ENCODE results near the gene SLC2A6.

The SLC2A6 gene

DNA sequence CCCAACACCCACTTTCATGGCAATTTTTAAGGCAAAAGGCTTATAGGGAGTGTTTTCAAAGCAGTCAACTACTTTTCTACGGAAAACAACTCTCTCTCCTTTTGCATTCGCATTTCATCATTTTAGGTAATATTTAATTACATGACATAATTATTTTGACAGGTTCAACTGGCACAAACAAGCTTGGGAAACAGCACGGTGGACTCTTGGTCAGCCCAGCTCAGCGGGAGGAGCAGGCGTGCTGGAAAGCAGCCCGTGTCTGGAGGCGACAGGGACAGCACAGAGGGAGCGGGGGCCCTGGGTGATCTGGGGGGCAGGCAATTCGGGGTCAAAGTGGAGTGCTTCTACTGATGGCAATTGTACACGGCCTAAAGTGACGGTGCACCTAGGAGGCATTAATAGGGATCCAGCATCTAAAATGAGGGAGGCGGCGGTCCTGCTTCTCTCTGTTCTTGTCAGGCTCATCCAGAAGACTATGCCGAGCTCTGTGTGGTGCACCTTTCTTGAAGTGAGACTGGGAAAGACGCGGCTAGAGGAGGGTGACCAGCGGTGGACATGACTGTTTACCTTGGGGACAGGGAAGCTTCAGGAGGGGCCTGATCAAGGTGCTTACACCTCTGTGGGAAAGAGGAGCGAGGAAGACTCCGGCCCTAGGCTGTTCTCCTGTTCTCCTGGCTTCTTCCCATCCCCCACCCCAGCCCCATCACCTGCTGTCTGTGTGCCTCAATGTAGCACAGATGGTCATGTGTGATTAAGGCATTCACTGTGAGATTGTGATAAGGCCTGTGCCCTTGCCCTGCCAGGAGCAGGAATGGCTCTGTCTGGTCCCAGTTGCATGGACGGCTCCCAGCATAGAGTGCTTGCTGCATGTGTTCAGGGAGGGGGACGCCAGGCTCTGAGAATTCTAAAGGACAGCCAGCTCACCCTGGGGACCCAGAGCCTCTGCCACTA, 42.5 kb upstream of the SLC2A6 start:
- H3K4me2 ChIP-seq (ENCODE audit: low read depth, low read length), result no peak overlapping the region
- DNase-seq, result no peak
- H3K9me3 ChIP-seq (replicated peaks; ENCODE audit: insufficient read depth, low read length), result no peaks in the 10 kb centered on the region
- H3K79me2 ChIP-seq (ENCODE audit: low read length), result no peaks in the 10 kb centered on the region
- H3K9me2 ChIP-seq (replicated peaks; ENCODE audit: insufficient read depth, low read length), result no peaks in the 10 kb centered on the region
- no peak overlapping the region for H2AFZ ChIP-seq (ENCODE audit: low read length)
- H3K27me3 ChIP-seq (replicated peaks; ENCODE audit: insufficient read depth, low read length), result peaks cover 94% of the 10 kb centered on the region
- H3K4me1 ChIP-seq (ENCODE audit: low read length), result no peaks in the 10 kb centered on the region
- H3F3A ChIP-seq (ENCODE audit: insufficient read depth, low read length), result no peaks in the 10 kb centered on the region
- H3K9ac ChIP-seq (ENCODE audit: low read length), result no peak overlapping the region
- H3K36me3 ChIP-seq (replicated peaks; ENCODE audit: insufficient read depth, low read length), result no peaks in the 10 kb centered on the region
- H4K20me1 ChIP-seq (ENCODE audit: insufficient read depth, low read length), result no peaks in the 10 kb centered on the region
- TF ChIP-seq, protein P1, sequence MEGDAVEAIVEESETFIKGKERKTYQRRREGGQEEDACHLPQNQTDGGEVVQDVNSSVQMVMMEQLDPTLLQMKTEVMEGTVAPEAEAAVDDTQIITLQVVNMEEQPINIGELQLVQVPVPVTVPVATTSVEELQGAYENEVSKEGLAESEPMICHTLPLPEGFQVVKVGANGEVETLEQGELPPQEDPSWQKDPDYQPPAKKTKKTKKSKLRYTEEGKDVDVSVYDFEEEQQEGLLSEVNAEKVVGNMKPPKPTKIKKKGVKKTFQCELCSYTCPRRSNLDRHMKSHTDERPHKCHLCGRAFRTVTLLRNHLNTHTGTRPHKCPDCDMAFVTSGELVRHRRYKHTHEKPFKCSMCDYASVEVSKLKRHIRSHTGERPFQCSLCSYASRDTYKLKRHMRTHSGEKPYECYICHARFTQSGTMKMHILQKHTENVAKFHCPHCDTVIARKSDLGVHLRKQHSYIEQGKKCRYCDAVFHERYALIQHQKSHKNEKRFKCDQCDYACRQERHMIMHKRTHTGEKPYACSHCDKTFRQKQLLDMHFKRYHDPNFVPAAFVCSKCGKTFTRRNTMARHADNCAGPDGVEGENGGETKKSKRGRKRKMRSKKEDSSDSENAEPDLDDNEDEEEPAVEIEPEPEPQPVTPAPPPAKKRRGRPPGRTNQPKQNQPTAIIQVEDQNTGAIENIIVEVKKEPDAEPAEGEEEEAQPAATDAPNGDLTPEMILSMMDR (IDR thresholded peaks at IDR 0.05; ENCODE audit: low read length), result no peak
- TF ChIP-seq EZH2 (optimal IDR thresholded peaks at IDR 0.05; ENCODE audit: low read depth, low read length), result no peak
- no peak for TF ChIP-seq EZH2phosphoT487 (IDR thresholded peaks at IDR 0.05; ENCODE audit: low read length)
- H3K27ac ChIP-seq (ENCODE audit: low read length), result no peak overlapping the region
- H3K4me3 ChIP-seq (ENCODE audit: low read length), result no peak overlapping the region

DNA sequence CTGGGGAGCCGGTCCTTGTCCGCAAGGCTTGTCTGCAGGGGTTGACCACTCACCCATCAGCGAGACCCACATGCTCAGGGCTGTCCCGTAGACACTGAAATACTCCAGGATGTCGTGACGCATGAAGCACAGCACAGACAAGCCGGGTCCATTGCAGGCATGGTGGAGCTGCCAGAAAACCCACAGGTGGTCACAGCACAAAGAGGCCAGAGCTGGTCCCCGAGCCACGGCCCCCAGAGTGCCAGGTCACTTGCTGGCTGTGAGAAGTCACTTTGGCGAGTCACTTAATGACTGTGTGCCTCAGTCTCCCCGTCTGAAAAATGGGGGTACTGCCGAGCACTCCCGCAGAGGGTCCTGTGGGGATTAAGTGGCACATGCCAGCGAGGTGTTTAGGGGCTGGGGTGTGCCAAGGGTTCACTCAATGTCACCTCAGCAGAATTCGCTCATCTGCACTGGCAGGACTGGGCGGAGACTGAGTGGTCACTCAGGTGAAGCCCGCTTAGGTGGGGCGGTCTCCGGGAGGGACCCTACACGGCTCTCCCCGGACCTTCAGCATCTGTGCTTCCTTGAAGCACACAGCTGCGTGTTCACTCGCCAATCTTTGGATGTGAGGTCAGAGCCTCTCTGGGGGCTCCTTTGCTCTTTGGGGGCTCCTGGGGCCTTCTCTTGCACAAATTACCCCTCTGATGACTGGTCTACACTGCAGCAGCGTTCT, 41.4 kb upstream of the SLC2A6 start:
- no peak overlapping the region for H3K9ac ChIP-seq (ENCODE audit: low read length)
- TF ChIP-seq EZH2phosphoT487 (IDR thresholded peaks at IDR 0.05; ENCODE audit: low read length) (no peak), EZH2 (optimal IDR thresholded peaks at IDR 0.05; ENCODE audit: low read depth, low read length) (no peak)
- TF ChIP-seq, protein P1 (IDR thresholded peaks at IDR 0.05; ENCODE audit: low read length), result no peak

DNA sequence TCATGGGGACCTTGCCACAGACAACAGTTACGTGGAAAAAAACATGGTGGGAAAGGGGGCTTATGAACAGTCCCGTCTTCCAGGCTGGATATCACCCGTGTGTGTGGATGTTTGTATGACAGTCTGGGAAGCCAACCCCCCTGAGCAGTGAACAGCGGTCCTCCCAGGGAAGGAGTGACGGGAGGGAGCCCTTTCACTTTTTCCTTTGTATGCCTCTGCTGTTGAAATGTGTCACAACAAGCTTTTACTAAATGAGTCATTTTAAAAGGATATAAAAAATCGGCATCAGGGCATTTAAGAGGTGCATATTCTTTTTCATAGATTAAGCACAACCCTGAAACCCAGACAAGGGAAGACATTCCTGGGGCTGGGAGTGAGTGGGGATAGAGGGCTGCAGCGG, 40.8 kb upstream of the SLC2A6 start:
- Histone ChIP-seq H3K9me2 (replicated peaks; ENCODE audit: insufficient read depth, low read length) (no peaks in the 10 kb centered on the region), H3K79me2 (ENCODE audit: low read length) (no peaks in the 10 kb centered on the region), H3K4me3 (ENCODE audit: low read length) (no peak overlapping the region), H3K4me2 (ENCODE audit: low read depth, low read length) (no peak overlapping the region), H3K4me1 (ENCODE audit: low read length) (no peaks in the 10 kb centered on the region), H3K27me3 (replicated peaks; ENCODE audit: insufficient read depth, low read length) (peaks cover 97% of the 10 kb centered on the region), H3K36me3 (replicated peaks; ENCODE audit: insufficient read depth, low read length) (no peaks in the 10 kb centered on the region), H3K27ac (ENCODE audit: low read length) (no peak overlapping the region), H3F3A (ENCODE audit: insufficient read depth, low read length) (no peaks in the 10 kb centered on the region), H4K20me1 (ENCODE audit: insufficient read depth, low read length) (no peaks in the 10 kb centered on the region), H3K9me3 (replicated peaks; ENCODE audit: insufficient read depth, low read length) (no peaks in the 10 kb centered on the region), H3K9ac (ENCODE audit: low read length) (no peak overlapping the region), H2AFZ (ENCODE audit: low read length) (no peak overlapping the region)
- no peak for TF ChIP-seq EZH2 (optimal IDR thresholded peaks at IDR 0.05; ENCODE audit: low read depth, low read length)
- no peak for TF ChIP-seq EZH2phosphoT487 (IDR thresholded peaks at IDR 0.05; ENCODE audit: low read length)
- TF ChIP-seq, protein P1 (IDR thresholded peaks at IDR 0.05; ENCODE audit: low read length), result no peak
- no peak for DNase-seq

More for the DNA sequence above, 41.4 kb upstream of the SLC2A6 start:
- Histone ChIP-seq H3K36me3 (replicated peaks; ENCODE audit: insufficient read depth, low read length) (no peaks in the 10 kb centered on the region), H3K4me1 (ENCODE audit: low read length) (no peaks in the 10 kb centered on the region), H3F3A (ENCODE audit: insufficient read depth, low read length) (no peaks in the 10 kb centered on the region), H2AFZ (ENCODE audit: low read length) (no peak overlapping the region), H3K4me2 (ENCODE audit: low read depth, low read length) (no peak overlapping the region), H3K27me3 (replicated peaks; ENCODE audit: insufficient read depth, low read length) (peaks cover 95% of the 10 kb centered on the region), H3K79me2 (ENCODE audit: low read length) (no peaks in the 10 kb centered on the region), H4K20me1 (ENCODE audit: insufficient read depth, low read length) (no peaks in the 10 kb centered on the region), H3K4me3 (ENCODE audit: low read length) (no peak overlapping the region), H3K9me3 (replicated peaks; ENCODE audit: insufficient read depth, low read length) (no peaks in the 10 kb centered on the region), H3K9me2 (replicated peaks; ENCODE audit: insufficient read depth, low read length) (no peaks in the 10 kb centered on the region), H3K27ac (ENCODE audit: low read length) (no peak overlapping the region)
- no peak for DNase-seq

Measured in MM.1S (cell line).